RWPE2 (cell line): Measurements from ENCODE around the gene IL17C.

Experiments used
- ATAC-seq: fragments of 200-7000 bp; cut with Tn5 transposase; 3 replicates; pipeline ENCODE4 v1.9.1; 2021; ENCODE audit warnings: low read depth
- DNase-seq: peaks from one replicate; pipeline ENCODE4 v3.0.0-alpha.2; 2020; ENCODE audit warnings: low spot score
- H3K27ac ChIP-seq: fragments of 450-650 bp; 2 replicates; pipeline ENCODE4 v1.5.1; 2017; ENCODE audit warnings: mild to moderate bottlenecking; ENCODE audit not compliant: poor library complexity, severe bottlenecking
- H3K27me3 ChIP-seq: fragments of 250-450 bp; sonication (Bioruptor Pico); 2 replicates; pipeline ENCODE4 v1.5.1; 2021; ENCODE audit warnings: mild to moderate bottlenecking, moderate library complexity; ENCODE audit not compliant: insufficient read depth, poor library complexity, severe bottlenecking
- H3K36me3 ChIP-seq: fragments of 250-450 bp; sonication (Bioruptor Pico); 2 replicates; pipeline ENCODE4 v1.5.1; 2020; ENCODE audit warnings: low read depth, mild to moderate bottlenecking, moderate library complexity
- H3K4me1 ChIP-seq: fragments of 250-450 bp; sonication (Bioruptor Pico); 2 replicates; pipeline ENCODE4 v1.5.1; 2021; ENCODE audit warnings: mild to moderate bottlenecking, moderate library complexity; ENCODE audit not compliant: insufficient read depth, poor library complexity, severe bottlenecking
- H3K4me3 ChIP-seq: fragments of 250-450 bp; sonication (Bioruptor Pico); 2 replicates; pipeline ENCODE4 v1.5.1; 2021; ENCODE audit warnings: mild to moderate bottlenecking, moderate library complexity; ENCODE audit not compliant: severe bottlenecking
- H3K9me3 ChIP-seq: fragments of 250-450 bp; sonication (Bioruptor Pico); 2 replicates; pipeline ENCODE4 v1.5.1; 2021; ENCODE audit warnings: mild to moderate bottlenecking, moderate library complexity; ENCODE audit not compliant: severe bottlenecking
- TF ChIP-seq, protein P1 (sequence below): fragments of 450-650 bp; IDR thresholded peaks from one replicate; pipeline ENCODE4 v1.5.1; 2017; ENCODE audit warnings: mild to moderate bottlenecking, moderate library complexity; ENCODE audit not compliant: poor library complexity, severe bottlenecking

The IL17C gene

DNA sequence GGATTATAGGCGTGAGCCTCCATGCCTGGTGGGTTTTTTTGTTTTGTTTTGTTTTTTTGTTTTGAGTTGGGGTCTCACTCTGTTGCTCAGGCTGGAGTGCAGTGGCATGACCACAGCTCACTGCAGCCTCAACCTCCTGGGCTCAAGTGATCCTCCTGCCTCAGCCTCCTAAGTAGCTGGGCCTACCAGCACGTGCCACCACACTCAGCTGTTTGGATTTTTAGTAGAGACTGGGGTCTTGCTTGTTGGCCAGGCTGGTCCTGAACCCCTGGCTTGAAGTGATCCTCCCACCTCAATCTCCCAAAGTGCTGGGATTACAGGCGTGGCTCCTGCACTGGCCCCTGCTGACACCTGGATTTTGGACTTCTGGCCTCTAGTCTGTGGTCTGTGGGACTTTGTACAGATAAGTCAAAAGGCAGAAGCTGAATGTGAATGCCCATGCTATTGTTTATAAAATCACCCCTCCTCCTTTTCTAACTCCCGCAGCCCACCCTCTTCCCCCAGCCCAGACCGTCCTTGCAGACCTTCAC is 42.2 kb downstream of the IL17C start:
- Histone ChIP-seq H3K4me3 (no peak overlapping the region), H3K4me1 (peaks cover 5% of the 10 kb centered on the region), H3K27ac (no peak overlapping the region), H3K9me3 (no peaks in the 10 kb centered on the region), H3K27me3 (peaks cover 15% of the 10 kb centered on the region), H3K36me3 (no peaks in the 10 kb centered on the region)
- TF ChIP-seq, protein P1, sequence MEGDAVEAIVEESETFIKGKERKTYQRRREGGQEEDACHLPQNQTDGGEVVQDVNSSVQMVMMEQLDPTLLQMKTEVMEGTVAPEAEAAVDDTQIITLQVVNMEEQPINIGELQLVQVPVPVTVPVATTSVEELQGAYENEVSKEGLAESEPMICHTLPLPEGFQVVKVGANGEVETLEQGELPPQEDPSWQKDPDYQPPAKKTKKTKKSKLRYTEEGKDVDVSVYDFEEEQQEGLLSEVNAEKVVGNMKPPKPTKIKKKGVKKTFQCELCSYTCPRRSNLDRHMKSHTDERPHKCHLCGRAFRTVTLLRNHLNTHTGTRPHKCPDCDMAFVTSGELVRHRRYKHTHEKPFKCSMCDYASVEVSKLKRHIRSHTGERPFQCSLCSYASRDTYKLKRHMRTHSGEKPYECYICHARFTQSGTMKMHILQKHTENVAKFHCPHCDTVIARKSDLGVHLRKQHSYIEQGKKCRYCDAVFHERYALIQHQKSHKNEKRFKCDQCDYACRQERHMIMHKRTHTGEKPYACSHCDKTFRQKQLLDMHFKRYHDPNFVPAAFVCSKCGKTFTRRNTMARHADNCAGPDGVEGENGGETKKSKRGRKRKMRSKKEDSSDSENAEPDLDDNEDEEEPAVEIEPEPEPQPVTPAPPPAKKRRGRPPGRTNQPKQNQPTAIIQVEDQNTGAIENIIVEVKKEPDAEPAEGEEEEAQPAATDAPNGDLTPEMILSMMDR, result no peak
- no peak for DNase-seq
- no peak for ATAC-seq

DNA sequence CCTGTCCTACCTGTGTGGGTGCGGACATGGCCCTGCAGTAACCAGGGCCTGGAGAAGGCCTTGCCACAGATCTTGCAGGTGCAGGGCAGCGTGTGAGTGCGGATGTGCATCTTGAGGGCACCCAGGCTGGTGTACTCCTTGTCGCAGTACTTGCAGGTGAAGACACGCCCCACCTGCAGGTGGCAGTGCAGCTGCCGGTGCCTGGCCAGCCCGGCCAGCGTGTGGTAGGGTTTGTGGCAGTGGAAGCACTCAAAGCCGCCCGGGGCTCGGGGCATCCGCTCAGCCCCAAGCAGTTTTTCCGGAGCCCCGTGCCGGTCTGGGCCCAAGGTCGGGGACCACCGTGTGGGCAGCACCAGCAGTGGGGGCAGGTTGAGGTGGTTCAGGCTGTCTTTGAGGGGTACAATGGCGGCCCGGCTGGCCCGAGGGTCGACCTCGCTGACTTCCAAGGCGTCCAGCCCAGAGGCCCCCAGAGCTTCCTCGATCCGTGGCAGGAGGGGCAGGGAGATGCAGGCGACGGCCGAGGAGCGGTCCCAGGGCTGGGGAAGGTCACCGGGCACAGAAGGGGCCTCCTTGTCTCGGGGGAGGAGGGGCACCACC is 42.8 kb downstream of the IL17C start:
- H3K4me1 ChIP-seq, result peaks cover 5% of the 10 kb centered on the region
- DNase-seq (peak; percentile 68), ATAC-seq (no peak)
- H3K4me3 ChIP-seq, result no peak overlapping the region
- peaks cover 15% of the 10 kb centered on the region for H3K27me3 ChIP-seq
- TF ChIP-seq, protein P1, result peak; percentile 32
- no peaks in the 10 kb centered on the region for H3K9me3 ChIP-seq
- H3K36me3 ChIP-seq, result no peaks in the 10 kb centered on the region
- no peak overlapping the region for H3K27ac ChIP-seq

DNA sequence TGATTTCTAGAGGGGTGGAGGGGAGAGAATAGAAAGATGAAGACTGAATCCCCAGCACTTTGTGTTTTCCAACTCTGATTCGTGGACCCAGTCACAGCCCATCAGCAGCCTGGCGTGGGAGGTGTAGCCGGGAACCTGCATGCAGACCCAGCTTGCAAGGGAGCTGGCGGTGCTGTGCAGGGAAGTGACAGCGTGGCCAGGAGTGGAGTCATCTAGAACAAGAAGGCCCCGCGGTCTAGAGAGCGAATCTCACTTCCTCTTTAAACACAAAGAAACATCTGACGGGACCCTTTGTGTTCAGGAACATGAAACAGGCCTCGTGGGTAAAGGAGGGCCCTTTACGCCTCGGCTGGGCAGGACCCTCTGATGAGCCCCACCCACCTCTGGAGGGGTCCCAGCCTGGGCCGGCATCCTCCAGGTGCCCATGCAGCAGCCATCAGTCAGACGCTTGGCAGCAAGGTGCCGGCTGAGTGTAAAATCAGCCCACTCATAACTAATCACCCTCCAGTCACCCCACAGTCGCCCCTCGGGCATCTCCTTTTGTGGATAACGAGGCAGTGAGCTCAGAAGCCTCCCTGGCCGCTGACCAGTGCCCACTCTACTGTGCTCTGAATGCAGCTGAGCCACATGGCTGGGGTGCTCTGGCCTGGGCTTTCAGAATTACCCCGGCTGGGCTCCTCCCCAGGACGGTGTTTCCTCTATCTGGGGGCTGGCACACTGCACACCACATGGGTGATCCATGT is 43.5 kb downstream of the IL17C start:
- TF ChIP-seq, protein P1, result no peak
- no peak overlapping the region for H3K27ac ChIP-seq
- H3K9me3 ChIP-seq, result no peaks in the 10 kb centered on the region
- ATAC-seq, result no peak
- DNase-seq, result peak; percentile 62
- peaks cover 5% of the 10 kb centered on the region for H3K4me1 ChIP-seq
- no peak overlapping the region for H3K4me3 ChIP-seq
- H3K36me3 ChIP-seq, result no peaks in the 10 kb centered on the region
- H3K27me3 ChIP-seq, result peaks cover 16% of the 10 kb centered on the region

DNA sequence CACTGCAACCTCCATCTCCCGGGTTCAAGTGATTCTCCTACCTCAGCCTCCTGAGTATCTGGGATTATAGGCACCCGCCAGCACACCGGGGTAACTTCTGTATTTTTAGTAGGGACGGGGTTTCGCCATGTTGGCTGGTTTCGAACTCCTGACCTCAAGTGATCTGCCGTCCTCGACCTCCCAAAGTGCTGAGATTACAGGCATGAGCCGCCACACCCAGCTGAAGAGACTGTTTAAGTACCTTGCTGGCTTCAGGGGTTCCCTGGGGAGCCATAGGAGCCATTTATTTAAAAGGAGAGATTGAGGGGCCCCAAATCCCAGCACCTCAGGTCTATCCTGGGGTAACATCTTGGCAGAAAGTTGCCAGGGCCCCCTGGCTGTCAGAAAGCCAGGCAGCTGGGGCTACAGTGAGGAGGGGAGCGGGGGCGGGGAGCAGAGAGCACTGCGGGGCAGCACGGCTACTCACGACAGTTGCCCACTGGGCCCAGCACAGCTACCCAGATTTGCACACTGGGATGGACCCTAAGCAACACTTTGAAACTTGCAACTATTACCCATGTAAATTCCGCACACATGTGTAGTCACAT is 46.3 kb downstream of the IL17C start:
- DNase-seq, result no peak
- no peaks in the 10 kb centered on the region for H3K9me3 ChIP-seq
- TF ChIP-seq, protein P1, result no peak
- H3K36me3 ChIP-seq, result no peaks in the 10 kb centered on the region
- no peak for ATAC-seq
- no peak overlapping the region for H3K27ac ChIP-seq
- H3K4me3 ChIP-seq, result no peak overlapping the region
- H3K4me1 ChIP-seq, result no peaks in the 10 kb centered on the region
- peaks cover 24% of the 10 kb centered on the region for H3K27me3 ChIP-seq
